ENCODE data around the gene PCED1B. TPM values are rescaled to one million over a fixed set of nuclear protein-coding genes. Genes with fewer than 3 reads are reported as not detected.

Gene PCED1B
- total RNA-seq, 1 experiment from 2014 or later, result 0.86 TPM

DNA sequence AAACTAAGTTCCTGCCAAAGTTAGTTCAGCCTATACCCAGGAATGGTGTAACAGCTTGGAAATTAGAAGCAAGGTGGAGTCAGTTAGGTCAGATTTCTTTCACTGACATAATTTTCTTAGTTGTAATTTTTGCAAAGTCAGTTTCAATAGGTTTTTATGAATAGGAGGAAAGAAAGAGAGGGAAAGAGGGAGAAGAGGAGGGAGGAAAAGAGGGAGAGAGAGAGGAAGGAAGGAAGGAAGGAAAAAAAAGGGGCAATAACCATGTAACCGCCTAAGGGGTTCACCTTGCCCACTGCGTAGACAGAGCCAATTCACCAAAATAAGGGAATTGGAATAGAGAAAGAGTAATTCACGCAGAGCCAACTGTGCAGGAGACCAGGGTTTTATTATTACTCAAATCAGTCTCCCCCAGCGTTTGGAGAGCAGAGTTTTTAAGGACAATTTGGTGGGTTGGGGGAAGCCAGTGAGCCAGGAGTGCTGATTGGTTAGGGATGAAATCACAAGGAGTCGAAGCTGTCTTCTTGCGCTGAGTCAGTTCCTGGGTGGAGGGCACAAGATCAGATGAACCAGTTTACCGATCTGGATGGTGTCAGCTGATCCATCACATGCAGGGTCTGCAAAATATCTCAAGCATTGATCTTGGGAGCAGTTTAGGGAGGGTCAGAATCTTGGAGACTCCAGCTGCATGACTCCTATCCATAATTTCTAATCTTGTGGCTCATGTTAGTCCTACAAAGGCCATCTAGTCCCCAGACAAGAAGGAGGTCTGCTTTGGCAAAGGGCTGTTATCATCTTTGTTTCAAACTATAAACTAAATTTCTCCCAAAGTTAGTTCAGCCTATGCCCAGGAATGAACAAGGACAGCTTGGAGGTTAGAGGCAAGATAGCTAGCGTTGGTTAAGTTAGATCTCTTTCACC, 126.4 kb downstream of the PCED1B start:
- H3K27me3 ChIP-seq (ENCODE audit: insufficient read depth, low read length), result no peaks in the 10 kb centered on the region
- H3K79me2 ChIP-seq (ENCODE audit: insufficient read depth, low read length), result no peaks in the 10 kb centered on the region
- H3K4me3 ChIP-seq (replicated peaks in 1 of 2; ENCODE audit: low read depth in 1 of 2, low read length in 2 of 2), result no peak overlapping the region
- TF ChIP-seq SP1 (IDR thresholded peaks at IDR 0.05; ENCODE audit: low read depth), result no peak
- TF ChIP-seq, protein P1, sequence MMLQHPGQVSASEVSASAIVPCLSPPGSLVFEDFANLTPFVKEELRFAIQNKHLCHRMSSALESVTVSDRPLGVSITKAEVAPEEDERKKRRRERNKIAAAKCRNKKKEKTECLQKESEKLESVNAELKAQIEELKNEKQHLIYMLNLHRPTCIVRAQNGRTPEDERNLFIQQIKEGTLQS (IDR thresholded peaks at IDR 0.05), result no peak
- TF ChIP-seq YY1 (IDR thresholded peaks at IDR 0.05; ENCODE audit: extremely low read depth, insufficient replicate concordance, low read depth, low read length), result no peak
- TF ChIP-seq TCF7L2 (IDR thresholded peaks at IDR 0.05; ENCODE audit: borderline replicate concordance, extremely low read depth, insufficient read depth, insufficient read length), result no peak
- TF ChIP-seq ZNF274 (IDR thresholded peaks at IDR 0.05; ENCODE audit: low read depth, low read length), result no peak
- TF ChIP-seq POLR2AphosphoS5 (IDR thresholded peaks at IDR 0.05; ENCODE audit: low read depth, low read length), result no peak
- no peak for TF ChIP-seq SRF (IDR thresholded peaks at IDR 0.05; ENCODE audit: low read depth)
- no peaks in the 10 kb centered on the region for H3K9me2 ChIP-seq (ENCODE audit: insufficient read depth)
- peaks cover 0 to 16% of the 10 kb centered on the region in 2 experiments; a peak in 2 of 4 replicates for H3K4me1 ChIP-seq (ENCODE audit: control insufficient read depth in 1 of 2, insufficient read depth in 2 of 2, low read length in 2 of 2)
- ATAC-seq (no peak), DNase-seq (ENCODE audit: low read depth, low spot score) (no peak)
- no TSS peak for BruUV-seq (replicated peaks)
- no peak overlapping the region for H2AFZ ChIP-seq (ENCODE audit: low read depth, low read length, poor library complexity, severe bottlenecking)
- ChIA-PET RAD21 (ENCODE audit: low non-redundant PET in 1 of 2, low total read pairs in 2 of 2, uncharacterized antibody in 2 of 2, unreplicated experiment in 2 of 2) (no interaction called here), CTCF (no interaction called here), POLR2A (no interaction called here)
- H3K9me3 ChIP-seq (ENCODE audit: control insufficient read depth in 1 of 2, insufficient read depth in 1 of 2, low read depth in 1 of 2, low read length in 2 of 2), result no peaks in the 10 kb centered on the region
- H3K27ac ChIP-seq (ENCODE audit: low read depth, low read length), result no peak overlapping the region
- H3K4me2 ChIP-seq (ENCODE audit: low read length), result no peak overlapping the region
- no peak overlapping the region for H3K9ac ChIP-seq (ENCODE audit: low read length)
- H4K20me1 ChIP-seq (ENCODE audit: insufficient read depth), result no peaks in the 10 kb centered on the region
- H3K36me3 ChIP-seq (ENCODE audit: control insufficient read depth in 1 of 2, insufficient read depth in 2 of 2, low read length in 2 of 2), result no peaks in the 10 kb centered on the region
- intact Hi-C loops (cut with micrococcal nuclease), result no loop called here

Data from HCT116 (cell line).